Progenitor cell of endocrine pancreas (in vitro differentiated cells): ENCODE measurements around the gene GMIP. TPM values are rescaled to one million over a fixed set of nuclear protein-coding genes. Genes with fewer than 3 reads are reported as not detected.
"Not testable (repeated sequence)": the region's sequence is repeated elsewhere in the genome, so short reads cannot be mapped to it uniquely, and the experiment has no call there.

Experiments used
- DNase-seq: peaks from one replicate; pipeline ENCODE4 v3.0.0; 2021; ENCODE audit warnings: low spot score; ENCODE audit not compliant: unreplicated experiment
- H3K27ac Mint-ChIP-seq: 2 replicates; pipeline ENCODE4 v1.8.0; 2021; ENCODE audit warnings: mild to moderate bottlenecking, moderate library complexity, mixed read lengths
- H3K27me3 Mint-ChIP-seq: 2 replicates; pipeline ENCODE4 v1.8.0; 2021; ENCODE audit warnings: mixed read lengths
- H3K36me3 Mint-ChIP-seq: 2 replicates; pipeline ENCODE4 v1.8.0; 2022; ENCODE audit warnings: mixed read lengths; ENCODE audit not compliant: insufficient read depth
- H3K4me1 Mint-ChIP-seq: 2 replicates; pipeline ENCODE4 v1.8.0; 2021; ENCODE audit warnings: low read depth, mixed read lengths
- H3K4me3 Mint-ChIP-seq: 2 replicates; pipeline ENCODE4 v1.8.0; 2021; ENCODE audit warnings: low read depth, mild to moderate bottlenecking, moderate library complexity, mixed read lengths
- H3K9me3 Mint-ChIP-seq: 2 replicates; pipeline ENCODE4 v1.8.0; 2021; ENCODE audit warnings: low read depth, mixed read lengths
- total RNA-seq: library from RNA; stranded (reverse); gene quantifications from 2 replicates; pipeline ENCODE4 v1.2.1, GENCODE V29; 2021
- TF ChIP-seq, protein P1 (sequence below): fragments of 200-600 bp; sonication (generic); IDR thresholded peaks from one replicate; pipeline ENCODE4 v1.5.0; 2021; ENCODE audit warnings: antibody characterized with exemption, mild to moderate bottlenecking; ENCODE audit not compliant: unreplicated experiment

Gene GMIP
- total RNA-seq, 1 donor from 2014 or later = 30.5 TPM

DNA sequence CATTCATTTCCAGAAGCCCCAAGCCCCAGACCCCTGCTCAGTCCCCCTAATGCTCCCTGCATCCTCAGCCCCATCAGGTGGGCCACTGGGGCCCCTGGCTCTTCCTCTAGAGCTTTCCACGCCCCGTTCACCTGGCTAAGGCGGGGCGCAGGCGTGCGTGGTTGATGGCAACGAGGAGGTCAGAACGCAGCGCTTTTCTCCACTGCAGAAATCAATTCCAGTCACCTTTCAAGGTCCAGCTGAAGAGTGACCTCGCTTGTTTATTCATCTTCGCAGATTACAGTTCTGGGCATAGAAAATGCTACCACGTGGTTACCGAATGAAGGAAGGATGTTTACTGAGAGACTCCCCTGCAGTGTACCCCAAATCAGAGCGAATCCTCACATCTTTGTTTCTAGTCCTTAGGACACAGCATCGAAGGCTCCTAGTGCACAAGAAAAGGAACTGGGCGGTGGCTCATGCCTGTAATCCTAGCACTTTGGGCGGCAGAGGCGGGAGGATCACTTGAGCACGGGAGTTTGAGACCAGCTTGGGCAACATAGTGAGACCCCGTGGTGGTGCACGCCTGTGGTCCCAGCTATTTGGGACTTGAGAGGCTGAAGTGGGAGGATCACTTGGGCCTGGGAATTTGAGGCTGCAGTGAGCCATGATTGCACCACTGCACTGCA is 24.1 kb downstream of the GMIP start:
- H3K4me3 Mint-ChIP-seq = peak overlapping the region; percentile 71
- peak overlapping the region; percentile 70 for H3K27ac Mint-ChIP-seq
- peaks cover 10% of the 10 kb centered on the region for H3K27me3 Mint-ChIP-seq
- DNase-seq = no peak
- H3K36me3 Mint-ChIP-seq = peaks cover 13% of the 10 kb centered on the region
- no peaks in the 10 kb centered on the region for H3K9me3 Mint-ChIP-seq
- TF ChIP-seq, protein P1, sequence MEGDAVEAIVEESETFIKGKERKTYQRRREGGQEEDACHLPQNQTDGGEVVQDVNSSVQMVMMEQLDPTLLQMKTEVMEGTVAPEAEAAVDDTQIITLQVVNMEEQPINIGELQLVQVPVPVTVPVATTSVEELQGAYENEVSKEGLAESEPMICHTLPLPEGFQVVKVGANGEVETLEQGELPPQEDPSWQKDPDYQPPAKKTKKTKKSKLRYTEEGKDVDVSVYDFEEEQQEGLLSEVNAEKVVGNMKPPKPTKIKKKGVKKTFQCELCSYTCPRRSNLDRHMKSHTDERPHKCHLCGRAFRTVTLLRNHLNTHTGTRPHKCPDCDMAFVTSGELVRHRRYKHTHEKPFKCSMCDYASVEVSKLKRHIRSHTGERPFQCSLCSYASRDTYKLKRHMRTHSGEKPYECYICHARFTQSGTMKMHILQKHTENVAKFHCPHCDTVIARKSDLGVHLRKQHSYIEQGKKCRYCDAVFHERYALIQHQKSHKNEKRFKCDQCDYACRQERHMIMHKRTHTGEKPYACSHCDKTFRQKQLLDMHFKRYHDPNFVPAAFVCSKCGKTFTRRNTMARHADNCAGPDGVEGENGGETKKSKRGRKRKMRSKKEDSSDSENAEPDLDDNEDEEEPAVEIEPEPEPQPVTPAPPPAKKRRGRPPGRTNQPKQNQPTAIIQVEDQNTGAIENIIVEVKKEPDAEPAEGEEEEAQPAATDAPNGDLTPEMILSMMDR = no peak
- peaks cover 11% of the 10 kb centered on the region for H3K4me1 Mint-ChIP-seq

DNA sequence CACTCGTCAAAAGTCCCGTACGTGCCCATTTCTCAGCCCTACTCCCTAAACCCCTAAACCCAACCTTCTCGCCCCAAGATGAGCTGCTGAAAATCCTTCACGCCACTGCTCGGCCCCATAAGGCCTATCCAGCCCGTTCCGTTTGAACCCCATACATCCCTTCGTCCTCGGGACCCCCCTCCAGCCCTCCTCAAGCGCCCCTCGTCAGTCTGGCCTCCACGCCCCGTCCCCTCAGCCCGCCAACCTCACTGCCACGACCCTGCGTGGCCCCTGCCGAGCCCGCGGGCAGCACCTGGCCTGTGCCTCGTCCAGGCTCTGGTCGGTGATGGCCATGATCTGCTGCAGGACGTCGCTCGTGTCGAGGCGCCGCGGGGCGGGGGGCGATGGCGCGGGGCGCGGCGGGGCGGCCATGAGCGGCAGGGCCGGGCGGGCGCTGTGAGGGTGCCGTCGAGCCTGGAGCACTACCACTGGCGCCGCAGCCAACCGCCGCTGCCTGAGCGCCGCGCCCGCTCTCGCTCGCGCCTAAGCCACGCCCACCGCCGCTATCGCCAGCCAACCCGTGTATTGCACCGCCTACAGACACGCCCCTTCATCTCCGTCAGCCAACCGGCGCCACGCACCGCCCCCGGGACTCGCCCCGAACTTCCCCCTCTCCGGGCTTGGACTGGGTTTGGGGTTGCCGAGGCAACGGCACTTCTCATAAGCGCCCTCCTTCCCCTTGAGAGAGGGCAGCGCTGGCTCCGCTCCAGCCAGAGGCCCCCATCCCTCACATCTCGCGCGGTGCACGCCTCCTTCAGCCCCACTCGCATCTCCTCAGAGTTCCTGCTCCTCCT is 25.0 kb downstream of the GMIP start, which contains the start of gene PBX4:
Gene PBX4, minus strand, starts transcription at position 469 of the 833 bp plus-strand sequence. Its CDS starts 58 bp downstream, at position 411.
- TF ChIP-seq, protein P1 = no peak
- peaks cover 10% of the 10 kb centered on the region for H3K27me3 Mint-ChIP-seq
- H3K4me1 Mint-ChIP-seq = peaks cover 12% of the 10 kb centered on the region
- no peaks in the 10 kb centered on the region for H3K9me3 Mint-ChIP-seq
- H3K27ac Mint-ChIP-seq = peak within 1 kb of the TSS; percentile 70
- peaks cover 6% of the 10 kb centered on the region for H3K36me3 Mint-ChIP-seq
- peak; percentile 90 for DNase-seq
- H3K4me3 Mint-ChIP-seq = peak within 1 kb of the TSS; percentile 71

DNA sequence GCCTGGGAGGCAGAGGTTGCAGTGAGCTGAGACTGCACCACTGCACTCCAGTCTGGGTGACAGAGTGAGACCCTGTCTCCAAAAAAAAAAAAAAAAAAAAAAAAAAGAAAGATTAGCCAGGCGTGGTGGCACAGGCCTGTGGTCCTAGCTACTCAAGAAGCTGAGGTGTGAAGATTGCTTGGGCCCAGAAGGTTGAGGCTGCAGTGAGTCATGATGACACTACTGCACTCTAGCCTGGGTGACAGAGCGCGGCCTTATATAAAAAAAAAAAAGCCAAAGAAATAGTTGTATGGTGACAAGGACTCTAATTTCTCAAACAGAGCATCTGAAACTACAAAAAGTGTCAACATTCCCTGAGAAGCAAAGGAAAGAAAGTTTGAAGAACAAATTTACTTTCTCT is 28.4 kb downstream of the GMIP start:
- TF ChIP-seq, protein P1 = no peak
- H3K9me3 Mint-ChIP-seq = no peaks in the 10 kb centered on the region
- no peaks in the 10 kb centered on the region for H3K36me3 Mint-ChIP-seq
- peaks cover 10% of the 10 kb centered on the region for H3K27me3 Mint-ChIP-seq
- no peak for DNase-seq
- H3K4me3 Mint-ChIP-seq = no peak overlapping the region
- H3K27ac Mint-ChIP-seq = no peak overlapping the region
- peaks cover 12% of the 10 kb centered on the region for H3K4me1 Mint-ChIP-seq

DNA sequence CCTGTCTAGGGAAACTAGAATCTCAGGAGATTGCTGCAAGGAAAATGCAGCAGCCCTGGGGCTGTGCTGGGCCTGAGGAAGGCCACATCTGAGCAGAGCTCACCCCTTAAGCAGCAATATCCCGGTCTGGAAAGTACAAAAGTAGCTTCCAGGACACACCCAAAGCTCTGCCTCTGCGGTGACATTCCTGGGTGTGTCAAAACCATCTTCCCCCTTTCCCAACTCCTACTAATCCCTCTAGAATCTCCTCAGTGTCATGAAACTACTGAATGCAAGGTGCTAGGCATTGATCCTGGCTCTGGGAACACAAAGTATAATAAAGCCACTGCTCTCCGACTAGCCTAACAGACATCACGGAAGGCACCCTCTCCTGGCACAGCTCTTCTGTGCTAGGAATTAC is 30.0 kb downstream of the GMIP start:
- TF ChIP-seq, protein P1 = no peak
- Mint-ChIP-seq H3K27ac (no peak overlapping the region), H3K36me3 (no peaks in the 10 kb centered on the region), H3K27me3 (peaks cover 10% of the 10 kb centered on the region), H3K4me3 (no peak overlapping the region), H3K4me1 (peaks cover 1% of the 10 kb centered on the region), H3K9me3 (no peaks in the 10 kb centered on the region)
- no peak for DNase-seq

DNA sequence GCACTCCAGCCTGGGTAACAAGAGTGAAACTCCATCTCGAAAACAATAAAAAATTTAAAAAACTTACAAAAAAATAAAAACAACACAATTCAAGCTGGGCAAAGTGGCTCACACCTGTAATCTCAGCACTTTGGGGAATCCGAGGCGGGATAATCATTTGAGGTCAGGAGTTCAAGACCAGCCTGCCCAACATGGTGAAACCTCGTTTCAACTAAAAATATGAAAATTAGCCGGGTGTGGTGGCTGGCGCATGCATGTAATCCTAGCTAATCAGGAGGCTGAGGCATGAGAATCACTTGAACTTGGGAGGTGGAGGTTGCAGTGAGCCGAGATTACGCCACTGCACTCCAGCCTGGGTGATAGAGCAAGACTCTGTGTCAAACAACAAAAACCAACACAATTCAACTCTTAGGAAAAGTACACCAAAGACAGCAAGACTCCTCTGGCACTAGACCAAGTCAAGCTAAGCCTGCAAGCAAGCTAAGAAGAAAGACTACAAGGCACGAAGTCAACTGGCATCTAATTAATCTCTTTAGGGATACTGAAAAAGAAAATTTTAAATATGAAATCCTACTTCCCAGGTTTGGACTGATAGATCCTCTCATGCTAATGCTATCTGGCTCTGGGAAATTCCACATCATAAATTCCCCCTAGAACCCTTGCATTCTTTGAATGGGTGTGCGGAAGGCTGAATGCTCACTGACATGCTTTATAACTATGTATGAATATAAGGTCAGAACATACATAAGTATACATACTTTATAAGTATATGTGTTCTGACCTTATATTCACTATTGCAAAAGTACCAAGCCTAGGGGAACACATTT is 32.9 kb downstream of the GMIP start:
- Mint-ChIP-seq H3K27me3 (no peaks in the 10 kb centered on the region), H3K9me3 (no peaks in the 10 kb centered on the region), H3K4me3 (no peak overlapping the region), H3K4me1 (peaks cover 1% of the 10 kb centered on the region), H3K36me3 (no peaks in the 10 kb centered on the region), H3K27ac (no peak overlapping the region)
- no peak for DNase-seq
- TF ChIP-seq, protein P1 = no peak

DNA sequence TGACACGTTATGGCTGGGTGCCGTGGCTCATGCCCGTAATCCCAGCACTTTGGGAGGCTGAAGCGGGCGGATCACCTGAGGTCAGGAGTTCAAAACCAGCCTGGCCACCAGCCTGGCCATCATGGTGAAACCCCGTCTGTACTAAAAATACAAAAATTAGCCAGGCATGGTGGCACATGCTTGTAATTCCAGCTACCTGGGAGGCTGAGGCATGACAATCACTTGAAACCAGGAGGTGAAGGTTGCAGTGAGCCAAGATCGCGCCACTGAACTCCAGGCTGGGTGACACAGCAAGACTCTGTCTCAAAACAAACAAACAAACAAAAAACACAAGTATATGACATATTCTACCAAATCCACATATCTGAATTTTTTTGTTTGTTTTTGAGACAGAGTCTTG is 36.8 kb downstream of the GMIP start:
- not testable (repeated sequence) for H3K9me3 Mint-ChIP-seq, H3K4me3 Mint-ChIP-seq, H3K36me3 Mint-ChIP-seq, H3K27me3 Mint-ChIP-seq, DNase-seq, H3K27ac Mint-ChIP-seq, H3K4me1 Mint-ChIP-seq
